Activated gamma-delta T cell treated with Interleukin-2 at 50 U/mL for 16 hours (primary cell): ENCODE measurements around the gene FGF5.
"Not testable (repeated sequence)": the region's sequence is repeated elsewhere in the genome, so short reads cannot be mapped to it uniquely, and the experiment has no call there.

Experiments used
- DNase-seq: peaks from one replicate; pipeline ENCODE4 v3.0.0-alpha.2; 2020

FGF5 gene

GRCh38 chr4:80255329-80256095 lies 11.0 kb upstream of the FGF5 start:
- DNase-seq = no peak

- no peak for DNase-seq
Measured at GRCh38 chr4:80257851-80258250, 8.6 kb upstream of the FGF5 start.

- no peak for DNase-seq
Measured at GRCh38 chr4:80259012-80259411, 7.5 kb upstream of the FGF5 start.

GRCh38 chr4:80259817-80260216 lies 6.6 kb upstream of the FGF5 start:
- no peak for DNase-seq

GRCh38 chr4:80261989-80262600 lies 4.4 kb upstream of the FGF5 start:
- DNase-seq = no peak

- no peak for DNase-seq
Measured at GRCh38 chr4:80263541-80264351, 2.7 kb upstream of the FGF5 start.

GRCh38 chr4:80264352-80264647 lies 2.2 kb upstream of the FGF5 start:
- DNase-seq = no peak

- DNase-seq = no peak
Measured at GRCh38 chr4:80264825-80265224, 1.6 kb upstream of the FGF5 start.

- DNase-seq = no peak
Measured at GRCh38 chr4:80265571-80266252, 752 bp upstream of the FGF5 start.

- DNase-seq = no peak
Measured at GRCh38 chr4:80266902-80267380, 477 bp downstream of the FGF5 start.

GRCh38 chr4:80268081-80268823 lies 1.8 kb downstream of the FGF5 start:
- no peak for DNase-seq

GRCh38 chr4:80268936-80269335 lies 2.5 kb downstream of the FGF5 start:
- no peak for DNase-seq

GRCh38 chr4:80270321-80270720 lies 3.9 kb downstream of the FGF5 start:
- no peak for DNase-seq

GRCh38 chr4:80270868-80271267 lies 4.4 kb downstream of the FGF5 start:
- no peak for DNase-seq

GRCh38 chr4:80271801-80272200 lies 5.3 kb downstream of the FGF5 start:
- DNase-seq = no peak

GRCh38 chr4:80276931-80277330 lies 10.5 kb downstream of the FGF5 start:
- no peak for DNase-seq

GRCh38 chr4:80279751-80280150 lies 13.3 kb downstream of the FGF5 start:
- no peak for DNase-seq

GRCh38 chr4:80286451-80286850 lies 20.0 kb downstream of the FGF5 start:
- DNase-seq = no peak

- DNase-seq = not testable (repeated sequence)
Measured at GRCh38 chr4:80290665-80291064, 24.2 kb downstream of the FGF5 start.

- no peak for DNase-seq
Measured at GRCh38 chr4:80294206-80294605, 27.7 kb downstream of the FGF5 start.

GRCh38 chr4:80295336-80295735 lies 28.9 kb downstream of the FGF5 start:
- DNase-seq = no peak

- DNase-seq = no peak
Measured at GRCh38 chr4:80295826-80296225, 29.4 kb downstream of the FGF5 start.

- DNase-seq = no peak
Measured at GRCh38 chr4:80301884-80302283, 35.4 kb downstream of the FGF5 start.
